CD4-positive, alpha-beta T cell treated with Interleukin-4 for 1 hour (primary cell): ENCODE results near the gene TMEM14A.
"Not testable (repeated sequence)": the region's sequence is repeated elsewhere in the genome, so short reads cannot be mapped to it uniquely, and the experiment has no call there.

Experiments used
- DNase-seq, 2 donors: peaks; one replicate each; pipeline ENCODE4 v3.0.0-alpha.2; 2020 to 2022

Gene TMEM14A

DNA sequence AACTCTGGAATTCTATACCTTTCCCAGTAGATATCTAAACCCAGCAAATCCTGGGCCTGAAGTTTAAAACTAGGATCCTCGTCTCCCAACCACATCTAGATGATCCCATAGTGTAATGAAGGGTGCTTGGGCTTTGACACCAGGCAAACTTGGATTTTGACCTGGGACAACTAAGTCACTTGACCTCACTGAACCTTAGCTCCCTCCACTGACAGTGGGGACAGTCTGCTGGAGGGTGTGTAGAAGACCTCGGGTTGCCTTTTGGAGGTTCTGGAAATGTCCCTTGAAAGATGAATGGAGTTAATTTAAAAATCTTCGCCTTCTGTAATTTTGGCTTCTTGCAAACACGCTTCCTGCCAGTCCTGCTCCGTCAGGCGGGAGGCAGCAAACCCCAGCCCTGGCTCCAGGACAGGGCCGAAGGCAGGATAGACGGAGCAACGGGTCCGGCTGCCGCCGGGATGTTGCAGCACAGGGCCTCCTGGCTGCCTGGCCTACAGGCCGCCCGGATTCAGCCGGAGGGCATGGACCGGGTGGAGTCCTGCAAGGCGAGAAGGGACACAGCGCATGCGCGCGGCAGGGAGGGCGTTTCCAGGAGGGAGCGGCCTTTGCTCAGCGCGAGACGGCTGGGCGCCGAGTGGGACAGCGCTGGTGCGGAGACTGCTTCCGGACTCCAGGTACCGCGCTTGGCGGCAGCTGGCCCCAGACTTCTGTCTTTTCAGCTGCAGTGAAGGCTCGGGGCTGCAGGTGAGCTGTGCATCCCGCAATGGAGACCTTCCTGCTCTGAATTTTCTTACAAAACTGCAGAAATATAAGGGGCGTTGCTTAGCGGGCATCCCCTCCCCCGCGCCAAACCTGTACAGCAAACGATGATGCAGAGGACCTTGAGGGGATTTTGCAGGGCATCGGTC lies at the start of gene TMEM14A:
Gene TMEM14A, plus strand, starts transcription at position 612 of the 908 bp plus-strand sequence. CDS start 5,990 bp downstream, outside the sequence.
- DNase-seq: peak; percentile 89 to 90

- DNase-seq: no peak
Measured at GRCh38 chr6:52621631-52622030, 49.3 kb upstream of the TMEM14A start.

DNA sequence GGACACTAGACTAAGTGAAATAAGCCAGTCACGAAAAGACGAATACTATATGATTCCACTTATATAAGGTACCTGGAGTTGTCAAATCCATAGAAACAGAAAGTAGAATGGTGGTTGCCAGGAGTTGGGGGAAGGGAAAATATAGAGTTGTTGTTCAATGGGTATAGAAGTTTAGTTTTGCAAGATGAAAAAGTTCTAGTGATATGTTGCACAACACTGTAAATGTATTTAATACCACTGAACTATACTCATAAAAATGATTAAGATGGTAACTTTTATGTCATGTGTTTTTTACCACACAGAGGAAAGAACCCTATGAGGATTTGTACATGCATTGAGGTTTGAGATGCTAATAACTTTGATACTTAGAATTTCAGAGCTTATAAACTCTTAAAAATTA lies 48.1 kb upstream of the TMEM14A start:
- DNase-seq: no peak

DNA sequence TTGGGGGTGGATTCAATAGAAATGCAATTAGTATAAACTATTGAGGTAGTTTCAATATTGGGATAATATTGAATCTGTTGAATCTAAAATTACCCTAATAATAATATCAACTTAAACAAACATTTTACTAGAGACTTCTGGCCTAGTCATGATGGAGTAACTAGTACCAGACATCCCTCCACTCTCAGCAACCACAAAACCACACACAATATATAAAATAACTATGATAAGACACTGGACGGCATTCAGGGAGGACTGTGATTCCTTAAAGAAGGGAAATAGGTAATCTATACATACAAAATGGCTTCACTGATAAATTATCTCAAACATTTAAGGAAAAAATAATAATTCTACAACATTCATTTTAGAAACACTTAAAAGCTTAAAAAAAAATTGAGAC lies 38.9 kb upstream of the TMEM14A start:
- DNase-seq: no peak

- DNase-seq: no peak
Measured at GRCh38 chr6:52634211-52634610, 36.7 kb upstream of the TMEM14A start.

DNA sequence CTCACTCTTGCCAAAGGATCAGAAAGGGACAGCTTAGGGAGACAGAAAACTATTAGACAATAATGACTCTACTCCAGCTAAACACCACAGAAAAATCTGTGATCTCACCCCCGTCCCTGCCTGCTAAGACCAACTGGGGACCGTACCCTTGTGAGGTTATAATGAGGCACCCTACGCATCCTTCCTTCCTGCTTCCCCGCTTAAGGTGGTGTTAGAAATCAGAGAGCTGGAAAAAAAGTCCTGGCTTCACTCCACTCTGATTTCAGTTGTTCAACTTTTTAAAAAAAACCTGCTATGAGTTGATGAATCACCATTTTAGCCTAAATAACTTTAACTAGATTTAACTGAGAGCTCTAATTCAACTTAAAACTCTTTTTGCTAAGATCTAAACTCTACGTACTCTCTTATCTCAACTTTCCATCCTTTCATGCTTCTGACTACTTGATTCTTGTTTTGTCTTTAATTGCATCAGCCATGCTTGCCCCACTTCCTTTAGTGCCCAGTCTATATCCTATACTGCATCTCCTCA lies 35.8 kb upstream of the TMEM14A start:
- no peak for DNase-seq

DNA sequence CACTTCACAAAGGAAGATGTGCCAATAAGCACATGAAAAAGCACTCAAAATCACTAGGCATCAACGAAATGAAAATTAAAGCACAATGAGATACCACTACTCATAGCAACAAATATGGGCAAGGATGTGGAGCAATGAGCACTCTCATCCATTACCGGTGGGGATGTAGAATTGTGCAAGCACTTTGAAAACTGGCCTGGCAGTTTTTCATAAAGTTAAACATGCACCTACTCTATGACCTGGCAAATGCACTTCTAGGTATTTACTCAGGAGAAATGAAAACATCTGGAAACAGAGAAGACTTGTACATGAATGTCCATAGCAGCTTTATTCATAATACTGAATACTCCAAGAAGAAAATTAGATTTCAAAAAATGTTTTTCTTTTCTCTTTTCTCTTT lies 34.1 kb upstream of the TMEM14A start:
- no peak for DNase-seq

GRCh38 chr6:52639493-52639892 lies 31.4 kb upstream of the TMEM14A start:
- DNase-seq: no peak

DNA sequence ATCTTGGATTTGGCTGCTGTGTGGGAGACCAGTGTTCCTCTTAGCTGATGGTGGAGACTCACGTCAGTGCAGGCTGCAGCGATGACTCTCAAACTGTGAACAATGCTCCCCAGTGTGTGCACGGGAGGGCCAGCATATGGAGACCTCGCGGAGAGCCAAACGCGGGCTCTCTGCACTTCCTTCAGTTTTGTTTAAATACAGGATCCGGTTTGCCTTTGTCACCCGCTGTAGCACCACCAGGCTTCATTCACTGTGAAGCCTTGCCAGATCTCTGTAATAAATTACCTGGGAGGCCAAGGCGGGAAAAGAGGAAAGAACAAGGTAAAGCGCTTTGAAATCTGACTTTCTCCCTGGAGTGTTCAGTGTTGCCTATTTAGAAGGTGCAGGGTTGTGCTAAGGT lies 30.7 kb upstream of the TMEM14A start:
- no peak for DNase-seq

- DNase-seq: no peak
Measured at GRCh38 chr6:52640916-52641315, 30.0 kb upstream of the TMEM14A start.

DNA sequence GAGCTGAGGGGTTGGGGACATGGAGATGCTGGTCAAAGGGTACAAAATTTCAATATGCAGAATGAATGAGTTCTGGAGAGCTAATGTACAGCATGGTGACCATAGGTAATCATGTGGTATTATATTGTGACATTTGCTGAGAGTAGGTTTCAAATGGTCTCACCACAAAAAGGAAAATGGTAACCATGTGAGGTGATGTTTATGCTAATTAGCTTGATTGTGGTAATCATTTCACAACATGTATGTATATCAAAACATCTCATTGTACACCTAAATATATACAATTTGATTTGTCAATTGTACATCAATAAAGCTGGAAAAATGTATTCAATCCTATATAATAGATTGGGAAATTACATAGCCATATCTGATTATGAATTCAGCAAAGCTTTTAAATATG lies 29.5 kb upstream of the TMEM14A start:
- DNase-seq: no peak

DNA sequence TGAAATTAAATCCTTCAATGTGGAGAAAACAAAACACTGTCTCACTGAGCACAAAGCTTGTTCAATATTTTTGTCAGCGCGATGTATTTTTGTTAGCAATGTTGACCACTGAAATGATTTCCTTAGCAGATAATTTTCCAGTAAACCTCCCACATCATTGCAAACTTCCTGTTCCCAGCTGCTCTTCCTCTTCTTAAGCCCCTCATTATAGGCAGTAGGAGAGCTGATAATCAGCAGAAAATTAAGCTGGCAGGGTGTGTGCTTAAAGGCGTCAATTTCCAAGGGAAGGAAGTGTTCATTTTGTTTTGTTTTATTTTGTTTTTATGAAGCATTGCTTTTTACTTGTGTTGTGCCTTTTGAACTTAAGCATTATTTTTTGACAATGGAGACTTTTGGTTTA lies 29.1 kb upstream of the TMEM14A start:
- DNase-seq: no peak

DNA sequence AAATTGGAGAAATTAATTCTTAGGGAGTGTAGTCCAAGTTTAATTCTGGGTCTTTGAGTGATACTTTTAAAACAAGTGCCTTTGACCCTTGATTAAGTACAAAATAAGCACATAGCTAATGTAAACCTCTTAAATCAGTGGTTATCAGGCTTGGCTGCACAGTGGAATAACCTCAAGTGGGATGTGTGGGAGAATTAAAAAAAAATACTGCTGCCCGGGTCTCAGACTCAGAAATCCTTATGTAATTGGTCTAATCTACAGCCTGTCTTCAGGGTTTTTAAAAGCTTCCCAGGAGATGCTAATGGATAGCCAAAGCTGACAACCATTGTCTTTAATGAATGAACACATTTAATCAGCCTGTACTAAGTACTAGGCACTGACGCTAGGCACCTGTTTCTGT lies 28.5 kb upstream of the TMEM14A start:
- DNase-seq: no peak

- no peak for DNase-seq
Measured at GRCh38 chr6:52643158-52643557, 27.8 kb upstream of the TMEM14A start.

- no peak for DNase-seq
Measured at GRCh38 chr6:52644253-52644652, 26.7 kb upstream of the TMEM14A start.

DNA sequence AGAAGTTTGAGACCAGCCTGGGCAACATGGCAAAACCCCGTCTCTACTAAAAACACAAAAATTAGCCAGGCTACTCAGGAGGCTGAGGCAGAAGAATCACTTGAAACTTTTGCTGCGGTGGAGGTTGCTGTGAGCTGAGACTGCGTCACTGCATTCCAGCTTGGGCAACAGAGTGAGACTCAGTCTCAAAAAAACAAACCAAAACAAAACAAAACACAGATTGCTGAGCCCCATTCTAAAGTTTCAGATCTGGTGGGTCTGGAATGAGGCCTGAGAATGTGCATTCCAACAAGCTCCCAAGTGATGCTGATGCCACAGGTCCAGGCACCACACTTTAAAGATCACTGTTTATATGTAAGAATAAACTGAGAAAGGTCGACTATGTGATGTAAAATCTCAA lies 24.9 kb upstream of the TMEM14A start:
- no peak for DNase-seq

DNA sequence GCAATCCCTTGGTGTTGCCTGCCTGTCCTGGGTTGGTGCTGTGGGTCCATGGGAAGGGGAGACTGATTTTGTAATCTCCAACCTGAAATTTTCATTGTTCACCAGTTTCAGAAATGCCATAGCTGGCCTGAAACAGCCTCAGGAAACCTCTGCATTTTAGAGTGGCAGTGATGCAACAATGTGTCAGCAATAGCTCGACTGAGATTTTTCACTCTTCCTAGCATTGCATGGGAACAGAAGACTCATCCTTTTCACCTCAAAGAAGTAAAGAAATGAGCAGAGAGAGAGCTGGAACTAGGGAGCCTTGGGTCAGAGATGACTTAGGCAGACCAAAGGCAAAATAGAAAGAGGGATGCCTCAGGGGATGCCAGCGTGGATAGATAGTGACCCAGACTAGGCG lies 23.7 kb upstream of the TMEM14A start:
- DNase-seq: no peak

DNA sequence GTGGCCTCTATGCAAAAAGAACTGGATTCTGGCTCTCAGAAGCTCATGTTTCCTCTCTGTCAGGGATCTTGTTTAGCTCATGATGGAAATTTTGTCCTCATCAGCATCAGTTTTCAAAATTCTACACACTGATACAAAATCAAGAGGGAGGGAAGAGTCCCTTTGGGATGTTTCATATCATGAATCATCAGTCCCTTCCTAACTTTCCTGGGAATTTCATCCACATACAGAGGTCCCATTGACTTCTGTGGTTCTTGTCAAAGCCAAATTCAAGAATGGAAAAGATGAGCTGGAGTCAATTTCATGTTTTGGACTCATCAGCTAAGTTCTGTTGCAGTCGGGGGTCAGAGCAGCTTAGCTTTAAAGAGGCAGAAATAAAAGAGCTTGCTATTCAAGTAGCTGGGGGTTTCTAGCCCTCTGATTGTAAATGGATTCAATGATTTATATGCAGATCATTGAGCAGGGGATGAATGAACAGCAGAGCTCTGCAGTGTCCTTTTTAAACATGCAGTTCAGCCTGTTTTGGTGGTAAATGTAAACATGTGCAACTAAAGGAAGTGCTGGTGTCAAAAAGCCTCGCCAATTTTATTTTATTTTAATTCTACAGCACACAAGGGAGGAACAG lies 21.3 kb upstream of the TMEM14A start:
- no peak for DNase-seq

GRCh38 chr6:52650941-52651340 lies 20.0 kb upstream of the TMEM14A start:
- DNase-seq: no peak

- no peak for DNase-seq
Measured at GRCh38 chr6:52653151-52653550, 17.8 kb upstream of the TMEM14A start.

GRCh38 chr6:52654007-52654406 lies 16.9 kb upstream of the TMEM14A start:
- DNase-seq: no peak

GRCh38 chr6:52654592-52654991 lies 16.3 kb upstream of the TMEM14A start:
- DNase-seq: no peak

DNA sequence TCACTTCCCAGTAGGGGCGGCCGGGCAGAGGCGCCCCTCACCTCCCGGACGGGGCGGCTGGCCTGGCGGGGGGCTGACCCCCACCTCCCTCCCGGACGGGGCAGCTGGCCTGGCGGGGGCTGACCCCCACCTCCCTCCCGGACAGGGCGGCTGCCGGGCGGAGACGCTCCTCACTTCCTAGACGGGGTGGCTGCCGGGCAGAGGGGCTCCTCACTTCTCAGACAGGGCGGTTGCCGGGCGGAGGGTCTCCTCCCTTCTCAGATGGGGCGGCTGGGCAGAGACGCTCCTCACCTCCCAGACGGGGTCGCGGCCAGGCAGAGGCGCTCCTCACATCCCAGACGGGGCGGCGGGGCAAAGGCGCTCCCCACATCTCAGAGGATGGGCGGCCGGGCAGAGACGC lies 15.0 kb upstream of the TMEM14A start:
- DNase-seq: not testable (repeated sequence)

- DNase-seq: no peak
Measured at GRCh38 chr6:52657870-52658269, 13.0 kb upstream of the TMEM14A start.
